HepG2 (cell line): ENCODE measurements around the gene PAPSS2. TPM values are rescaled to one million over a fixed set of nuclear protein-coding genes. Genes with fewer than 3 reads are reported as not detected.

ENCODE experiments used
- ATAC-seq: fragments of 200-7000 bp; cut with Tn5 transposase; 3 replicates; pipeline ENCODE4 v1.9.1; 2020; ENCODE audit warnings: mild to moderate bottlenecking, moderate library complexity
- BruUV-seq: library from RNA; stranded (reverse); fragments of 400-500 nt; replicated peaks from 2 replicates; lab custom pipeline; 2021; lab: Mats Ljungman, UMichigan
- CTCF ChIA-PET: fragments of 300-600 bp; formaldehyde crosslinking; extraction: SDS; loops from one replicate; lab custom pipeline; 2021; ENCODE audit warnings: low total read pairs, inconsistent platforms, low intra/inter-chr PET ratio; lab: Yijun Ruan, JAX
- POLR2A ChIA-PET: fragments of 350-600 bp; sonication (Branson Sonifier 250); formaldehyde crosslinking; loops from one replicate; lab custom pipeline; 2020; ENCODE audit warnings: antibody characterized with exemption, inconsistent platforms; lab: Yijun Ruan, JAX
- DNase-seq: peaks from one replicate; pipeline ENCODE4 v3.0.0-alpha.2; 2015; ENCODE audit warnings: low spot score
- FAIRE-seq: peaks from 3 replicates; lab custom pipeline; 2011; peaks lifted over from hg19 to GRCh38; lab: Jason Lieb, UNC
- H2AFZ ChIP-seq: one replicate; pipeline ENCODE4 v1.6.1; 2011; ENCODE audit warnings: low read length, inconsistent platforms
- H3K27ac ChIP-seq: fragments of 300-600 bp; 3 replicates; pipeline ENCODE4 v1.8.0; 2011; ENCODE audit warnings: mixed run types, mild to moderate bottlenecking, mixed read lengths, low read length, inconsistent platforms; ENCODE audit not compliant: insufficient read depth; ENCODE audit errors: extremely low read length
- H3K27me3 ChIP-seq, 2 experiments: fragments of 200-600 bp in 1 of 2; 2 replicates in 1 of 2; 3 replicates in 1 of 2; pipeline versions ENCODE4 v1.6.0 to v1.8.0; 2011; ENCODE audit warnings: low read length in 2 of 2, mild to moderate bottlenecking in 2 of 2, moderate library complexity in 2 of 2, inconsistent platforms in 1 of 2; ENCODE audit not compliant: insufficient read depth in 2 of 2, control insufficient read depth in 1 of 2
- H3K36me3 ChIP-seq, 2 experiments: fragments of 200-600 bp in 1 of 2; replicated peaks in 1 of 2; 2 replicates in 1 of 2; 3 replicates in 1 of 2; pipeline versions ENCODE4 v1.5.1 to v1.8.0; 2011; ENCODE audit warnings: low read length in 2 of 2, inconsistent platforms in 1 of 2; ENCODE audit not compliant: insufficient read depth in 2 of 2, control insufficient read depth in 1 of 2
- H3K4me1 ChIP-seq: 2 replicates; pipeline ENCODE4 v1.5.1; 2012; ENCODE audit warnings: low read length, inconsistent platforms; ENCODE audit not compliant: insufficient read depth
- H3K4me2 ChIP-seq: 2 replicates; pipeline ENCODE4 v1.6.0; 2011; ENCODE audit warnings: low read depth, low read length, inconsistent platforms
- H3K4me3 ChIP-seq, 3 experiments: fragments of 200-600 bp in 1 of 3; sonication (generic), shearing (Covaris generic) in 1 of 3; replicated peaks in 1 of 3; 2 replicates each; pipeline ENCODE4 v1.5.1; 2011 to 2016; ENCODE audit warnings: low read length in 3 of 3, inconsistent platforms in 2 of 3, low read depth in 2 of 3, mild to moderate bottlenecking in 2 of 3, control low read depth in 1 of 3, mixed read lengths in 1 of 3; ENCODE audit not compliant: insufficient read depth in 1 of 3
- H3K79me2 ChIP-seq: one replicate; pipeline ENCODE4 v1.6.1; 2011; ENCODE audit warnings: low read length, inconsistent platforms; ENCODE audit not compliant: insufficient read depth
- H3K9ac ChIP-seq: 2 replicates; pipeline ENCODE4 v1.6.0; 2011; ENCODE audit warnings: mild to moderate bottlenecking, low read depth, low read length, inconsistent platforms; ENCODE audit not compliant: insufficient read depth
- H3K9me3 ChIP-seq: 2 replicates; pipeline ENCODE4 v1.5.1; 2012; ENCODE audit warnings: mild to moderate bottlenecking, low read length
- H4K20me1 ChIP-seq: 2 replicates; pipeline ENCODE4 v1.6.0; 2011; ENCODE audit warnings: inconsistent platforms, mild to moderate bottlenecking, low read length, moderate library complexity; ENCODE audit not compliant: insufficient read depth
- ASH2L ChIP-seq: fragments of 300-600, 200-600 bp; sonication (generic); IDR thresholded peaks from 2 replicates; pipeline ENCODE4 v1.7.0; 2017; ENCODE audit warnings: low read depth, mild to moderate bottlenecking, moderate library complexity, mixed read lengths, low read length; ENCODE audit not compliant: insufficient read length
- FOXA3 ChIP-seq: IDR thresholded peaks from 2 replicates; pipeline ENCODE4 v1.6.1; 2016; ENCODE audit warnings: missing genetic modification reagents, missing compliant biosample characterization
- POLR2AphosphoS5 ChIP-seq: IDR thresholded peaks from 2 replicates; pipeline ENCODE4 v1.6.1; 2012; ENCODE audit warnings: low read depth, low read length
- SNAPC2 ChIP-seq: sonication (generic); formaldehyde crosslinking; IDR thresholded peaks from 2 replicates; pipeline ENCODE4 v1.8.1; 2022; ENCODE audit warnings: mild to moderate bottlenecking, missing genetic modification reagents
- SRY ChIP-seq: sonication (generic); formaldehyde crosslinking; IDR thresholded peaks from 2 replicates; pipeline ENCODE4 v1.8.0; 2022; ENCODE audit warnings: mild to moderate bottlenecking, missing genetic modification reagents
- TAF1 ChIP-seq: sonication (generic); formaldehyde crosslinking; IDR thresholded peaks from 2 replicates; pipeline ENCODE4 v1.4.0; 2020; ENCODE audit warnings: missing genetic modification reagents
- ZMYM4 ChIP-seq: sonication (generic); formaldehyde crosslinking; IDR thresholded peaks from 2 replicates; pipeline ENCODE4 v1.8.1; 2023; ENCODE audit warnings: mild to moderate bottlenecking, missing genetic modification reagents
- WGBS: methylation state at CpG from one replicate; pipeline ENCODE4 v1.1.6; 2017; ENCODE audit warnings: low lambda C conversion rate; 5-methylcytosine and 5-hydroxymethylcytosine counted together
- in situ Hi-C: cut with HindIII; loops from 2 replicates; pipeline ENCODE4 v1.10.0; 2017; ENCODE audit warnings: low pct_unique_long_range_greater_than_20kb; ENCODE audit not compliant: extremely low pct_ligation_motif_present
- intact Hi-C: fragments of 100-400 bp; cut with micrococcal nuclease; formaldehyde crosslinking; loops from one replicate; pipeline ENCODE4 v1.10.0; 2022; ENCODE audit not compliant: unreplicated experiment
- polyA plus RNA-seq, 8 experiments: library from polyadenylated mRNA; depleted of rRNA in 3 of 8; stranded (reverse) in 7 of 8; unstranded in 1 of 8; fragments of >200 nt; fragmentation: Illumina TruSeq in 4 of 8; extraction: Trizol in 4 of 8; gene quantifications; 2 replicates each; pipeline versions ENCODE4 v1.2.1 to v1.2.3, GENCODE V29; 2011 to 2016; ENCODE audit warnings: low read depth in 4 of 8, missing spikeins in 1 of 8, mixed read lengths in 1 of 8; ENCODE audit not compliant: insufficient read depth in 1 of 8
- total RNA-seq, 5 experiments: library from RNA; depleted of rRNA; stranded (reverse); fragments of >200 nt; fragmentation: Illumina TruSeq; extraction: Trizol; gene quantifications; 2 replicates each; pipeline ENCODE4 v1.2.3, GENCODE V29; 2016; ENCODE audit warnings: low read depth in 1 of 5
- TF ChIP-seq, protein P1 (sequence below): sonication (generic); formaldehyde crosslinking; IDR thresholded peaks from 2 replicates; pipeline ENCODE4 v1.8.1; 2022; ENCODE audit warnings: low read depth, mild to moderate bottlenecking, missing genetic modification reagents
- TF ChIP-seq, protein P2 (sequence below): sonication (generic); formaldehyde crosslinking; conservative IDR thresholded peaks from 2 replicates; pipeline ENCODE4 v1.4.0; 2020; ENCODE audit warnings: missing genetic modification reagents
- TF ChIP-seq, protein P3 (sequence below): IDR thresholded peaks from 2 replicates; pipeline ENCODE4 v1.6.1; 2016; ENCODE audit warnings: low read depth, missing genetic modification reagents, missing compliant biosample characterization

The PAPSS2 gene
- total and polyA plus RNA-seq, 2 of the 13 experiments (the other 11 are each of a cell fraction or from before 2014, with no cell fraction given): 0.11 to 0.12 TPM

DNA sequence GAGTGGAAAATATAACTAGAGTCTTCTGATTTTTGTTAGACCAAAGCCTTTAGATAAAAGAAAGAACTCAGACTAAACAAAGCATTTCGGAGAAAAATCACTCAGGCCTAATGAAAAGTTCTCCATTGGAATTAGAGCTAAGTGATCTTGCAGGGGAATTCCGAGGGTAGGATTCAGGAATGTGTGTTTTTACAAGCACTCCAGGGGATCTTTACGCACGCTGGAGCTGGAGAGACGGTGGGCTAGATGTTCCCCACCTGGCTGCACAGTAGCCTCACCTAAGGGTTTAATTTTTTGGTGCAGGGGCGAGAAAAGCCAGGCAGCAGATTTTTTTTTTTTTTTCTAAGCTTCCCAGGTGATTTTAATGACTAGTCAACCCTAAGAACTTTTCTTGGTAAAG is 7.9 kb upstream of the PAPSS2 start:
- ChIA-PET CTCF (no interaction called here), POLR2A (no interaction called here)
- ATAC-seq (no peak), FAIRE-seq (no peak), DNase-seq (no peak)
- H3K79me2 ChIP-seq: no peaks in the 10 kb centered on the region
- TF ChIP-seq, protein P1, sequence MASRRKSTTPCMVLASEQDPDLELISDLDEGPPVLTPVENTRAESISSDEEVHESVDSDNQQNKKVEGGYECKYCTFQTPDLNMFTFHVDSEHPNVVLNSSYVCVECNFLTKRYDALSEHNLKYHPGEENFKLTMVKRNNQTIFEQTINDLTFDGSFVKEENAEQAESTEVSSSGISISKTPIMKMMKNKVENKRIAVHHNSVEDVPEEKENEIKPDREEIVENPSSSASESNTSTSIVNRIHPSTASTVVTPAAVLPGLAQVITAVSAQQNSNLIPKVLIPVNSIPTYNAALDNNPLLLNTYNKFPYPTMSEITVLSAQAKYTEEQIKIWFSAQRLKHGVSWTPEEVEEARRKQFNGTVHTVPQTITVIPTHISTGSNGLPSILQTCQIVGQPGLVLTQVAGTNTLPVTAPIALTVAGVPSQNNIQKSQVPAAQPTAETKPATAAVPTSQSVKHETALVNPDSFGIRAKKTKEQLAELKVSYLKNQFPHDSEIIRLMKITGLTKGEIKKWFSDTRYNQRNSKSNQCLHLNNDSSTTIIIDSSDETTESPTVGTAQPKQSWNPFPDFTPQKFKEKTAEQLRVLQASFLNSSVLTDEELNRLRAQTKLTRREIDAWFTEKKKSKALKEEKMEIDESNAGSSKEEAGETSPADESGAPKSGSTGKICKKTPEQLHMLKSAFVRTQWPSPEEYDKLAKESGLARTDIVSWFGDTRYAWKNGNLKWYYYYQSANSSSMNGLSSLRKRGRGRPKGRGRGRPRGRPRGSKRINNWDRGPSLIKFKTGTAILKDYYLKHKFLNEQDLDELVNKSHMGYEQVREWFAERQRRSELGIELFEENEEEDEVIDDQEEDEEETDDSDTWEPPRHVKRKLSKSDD (CRISPR knock-in tag): no peak
- no peak for TF ChIP-seq TAF1 (CRISPR knock-in tag)
- no peak for TF ChIP-seq ASH2L
- TF ChIP-seq SRY (CRISPR knock-in tag): no peak
- peaks cover 13% of the 10 kb centered on the region for H3K4me1 ChIP-seq
- H3K4me3 ChIP-seq: no peak overlapping the region
- intact Hi-C loops: no loop called here
- H4K20me1 ChIP-seq: no peaks in the 10 kb centered on the region
- no peak overlapping the region for H3K9ac ChIP-seq
- in situ Hi-C loops: loop anchor here (25.0 kb wide), 1 partner anchor 460 kb away; no protein-coding TSS in a partner anchor
- WGBS: 5% methylated on average over 6 of the region's 6 CpGs
- no TSS peak for BruUV-seq
- H3K9me3 ChIP-seq: no peaks in the 10 kb centered on the region
- no peaks in the 10 kb centered on the region; a peak in 1 of 5 replicates for H3K27me3 ChIP-seq
- H3K27ac ChIP-seq: no peak overlapping the region
- no peak overlapping the region for H3K4me2 ChIP-seq
- H3K36me3 ChIP-seq: no peaks in the 10 kb centered on the region
- peak overlapping the region; percentile 56 for H2AFZ ChIP-seq

DNA sequence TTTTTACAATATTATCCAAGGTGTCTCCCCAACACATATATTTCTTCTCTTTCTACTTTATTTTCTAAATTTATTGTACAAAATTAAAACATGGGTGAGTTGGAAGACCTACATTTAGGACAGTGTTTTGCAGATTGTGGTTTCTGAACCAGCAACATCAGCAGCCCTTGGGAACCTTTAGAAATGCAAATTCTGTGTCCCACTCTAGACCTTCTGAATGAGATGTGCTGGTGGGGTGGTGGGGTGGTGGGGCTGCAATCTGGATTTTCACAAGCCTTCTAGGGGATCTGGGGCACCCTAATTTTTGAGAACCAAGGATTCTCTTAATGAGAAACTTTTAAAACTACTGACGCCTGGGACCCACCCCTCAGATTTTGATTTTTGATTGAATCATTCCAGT is 7.4 kb upstream of the PAPSS2 start:
- BruUV-seq: no TSS peak
- in situ Hi-C loops: loop anchor here (25.0 kb wide), 1 partner anchor 460 kb away; no protein-coding TSS in a partner anchor
- DNase-seq (no peak), FAIRE-seq (no peak), ATAC-seq (no peak)
- Histone ChIP-seq H2AFZ (no peak overlapping the region), H3K4me3 (no peak overlapping the region), H3K36me3 (no peaks in the 10 kb centered on the region), H3K79me2 (no peaks in the 10 kb centered on the region), H3K4me2 (no peak overlapping the region), H4K20me1 (no peaks in the 10 kb centered on the region), H3K4me1 (peaks cover 8% of the 10 kb centered on the region), H3K9ac (no peak overlapping the region), H3K27ac (no peak overlapping the region), H3K27me3 (no peaks in the 10 kb centered on the region; a peak in 1 of 5 replicates), H3K9me3 (no peaks in the 10 kb centered on the region)
- 75% methylated on average over 1 of the region's 1 CpG for WGBS
- CTCF ChIA-PET: no interaction called here
- POLR2A ChIA-PET: no interaction called here
- intact Hi-C loops: no loop called here
- no peak for TF ChIP-seq POLR2AphosphoS5
- TF ChIP-seq, protein P2, sequence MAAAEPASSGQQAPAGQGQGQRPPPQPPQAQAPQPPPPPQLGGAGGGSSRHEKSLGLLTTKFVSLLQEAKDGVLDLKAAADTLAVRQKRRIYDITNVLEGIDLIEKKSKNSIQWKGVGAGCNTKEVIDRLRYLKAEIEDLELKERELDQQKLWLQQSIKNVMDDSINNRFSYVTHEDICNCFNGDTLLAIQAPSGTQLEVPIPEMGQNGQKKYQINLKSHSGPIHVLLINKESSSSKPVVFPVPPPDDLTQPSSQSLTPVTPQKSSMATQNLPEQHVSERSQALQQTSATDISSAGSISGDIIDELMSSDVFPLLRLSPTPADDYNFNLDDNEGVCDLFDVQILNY: no peak
- TF ChIP-seq SNAPC2: no peak
- TF ChIP-seq, protein P3, sequence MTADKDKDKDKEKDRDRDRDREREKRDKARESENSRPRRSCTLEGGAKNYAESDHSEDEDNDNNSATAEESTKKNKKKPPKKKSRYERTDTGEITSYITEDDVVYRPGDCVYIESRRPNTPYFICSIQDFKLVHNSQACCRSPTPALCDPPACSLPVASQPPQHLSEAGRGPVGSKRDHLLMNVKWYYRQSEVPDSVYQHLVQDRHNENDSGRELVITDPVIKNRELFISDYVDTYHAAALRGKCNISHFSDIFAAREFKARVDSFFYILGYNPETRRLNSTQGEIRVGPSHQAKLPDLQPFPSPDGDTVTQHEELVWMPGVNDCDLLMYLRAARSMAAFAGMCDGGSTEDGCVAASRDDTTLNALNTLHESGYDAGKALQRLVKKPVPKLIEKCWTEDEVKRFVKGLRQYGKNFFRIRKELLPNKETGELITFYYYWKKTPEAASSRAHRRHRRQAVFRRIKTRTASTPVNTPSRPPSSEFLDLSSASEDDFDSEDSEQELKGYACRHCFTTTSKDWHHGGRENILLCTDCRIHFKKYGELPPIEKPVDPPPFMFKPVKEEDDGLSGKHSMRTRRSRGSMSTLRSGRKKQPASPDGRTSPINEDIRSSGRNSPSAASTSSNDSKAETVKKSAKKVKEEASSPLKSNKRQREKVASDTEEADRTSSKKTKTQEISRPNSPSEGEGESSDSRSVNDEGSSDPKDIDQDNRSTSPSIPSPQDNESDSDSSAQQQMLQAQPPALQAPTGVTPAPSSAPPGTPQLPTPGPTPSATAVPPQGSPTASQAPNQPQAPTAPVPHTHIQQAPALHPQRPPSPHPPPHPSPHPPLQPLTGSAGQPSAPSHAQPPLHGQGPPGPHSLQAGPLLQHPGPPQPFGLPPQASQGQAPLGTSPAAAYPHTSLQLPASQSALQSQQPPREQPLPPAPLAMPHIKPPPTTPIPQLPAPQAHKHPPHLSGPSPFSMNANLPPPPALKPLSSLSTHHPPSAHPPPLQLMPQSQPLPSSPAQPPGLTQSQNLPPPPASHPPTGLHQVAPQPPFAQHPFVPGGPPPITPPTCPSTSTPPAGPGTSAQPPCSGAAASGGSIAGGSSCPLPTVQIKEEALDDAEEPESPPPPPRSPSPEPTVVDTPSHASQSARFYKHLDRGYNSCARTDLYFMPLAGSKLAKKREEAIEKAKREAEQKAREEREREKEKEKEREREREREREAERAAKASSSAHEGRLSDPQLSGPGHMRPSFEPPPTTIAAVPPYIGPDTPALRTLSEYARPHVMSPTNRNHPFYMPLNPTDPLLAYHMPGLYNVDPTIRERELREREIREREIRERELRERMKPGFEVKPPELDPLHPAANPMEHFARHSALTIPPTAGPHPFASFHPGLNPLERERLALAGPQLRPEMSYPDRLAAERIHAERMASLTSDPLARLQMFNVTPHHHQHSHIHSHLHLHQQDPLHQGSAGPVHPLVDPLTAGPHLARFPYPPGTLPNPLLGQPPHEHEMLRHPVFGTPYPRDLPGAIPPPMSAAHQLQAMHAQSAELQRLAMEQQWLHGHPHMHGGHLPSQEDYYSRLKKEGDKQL (CRISPR knock-in tag): no peak
- TF ChIP-seq FOXA3 (CRISPR knock-in tag): no peak
- no peak for TF ChIP-seq ZMYM4 (CRISPR knock-in tag)
